ENCODE data around the gene RGS17.

Gene RGS17

GRCh38 chr6:152981989-152982903, 148.8 kb downstream of the RGS17 start (continued):
- TF ChIP-seq ZNF248 (tag by site-specific recombination; IDR thresholded peaks at IDR 0.05): no peak
- 0 out of 2 replicates have a peak, but pooled peaks have one; percentile 82 for TF ChIP-seq HOXD13 (CRISPR knock-in tag; IDR thresholded peaks at IDR 0.05; ENCODE audit: borderline replicate concordance)
- TF ChIP-seq PRDM2 (tag by site-specific recombination; IDR thresholded peaks at IDR 0.05; ENCODE audit: borderline replicate concordance): no peak
- TF ChIP-seq ZNF292 (tag by site-specific recombination; IDR thresholded peaks at IDR 0.05; ENCODE audit: borderline replicate concordance, low read depth): no peak
- no peak for TF ChIP-seq ZBTB17 (tag by site-specific recombination; IDR thresholded peaks at IDR 0.05)
- no peak for TF ChIP-seq ZFP3 (tag by site-specific recombination; IDR thresholded peaks at IDR 0.05; ENCODE audit: low read depth)
- TF ChIP-seq BCL11A (tag by site-specific recombination; IDR thresholded peaks at IDR 0.05; ENCODE audit: low read depth): no peak
- no peak for TF ChIP-seq ZNF701 (tag by site-specific recombination; IDR thresholded peaks at IDR 0.05)
- TF ChIP-seq TRIM28 (IDR thresholded peaks at IDR 0.05; ENCODE audit: borderline replicate concordance, low read length): no peak
- TF ChIP-seq ZNF23 (tag by site-specific recombination; IDR thresholded peaks at IDR 0.05; ENCODE audit: borderline replicate concordance): no peak
- TF ChIP-seq IKZF3 (tag by site-specific recombination; IDR thresholded peaks at IDR 0.05): 0 out of 2 replicates have a peak, but pooled peaks have one; percentile 31
- TF ChIP-seq ZBTB7A (tag by site-specific recombination; IDR thresholded peaks at IDR 0.05; ENCODE audit: low read depth): no peak
- peak; percentile 38; the same call in 1 of the 2 replicates for TF ChIP-seq CTCF (tag by site-specific recombination; IDR thresholded peaks at IDR 0.05)
- no peak for TF ChIP-seq ZNF175 (tag by site-specific recombination; IDR thresholded peaks at IDR 0.05)
- peak; percentile 68; the same call in 1 of the 2 replicates for TF ChIP-seq YY1 (tag by site-specific recombination; IDR thresholded peaks at IDR 0.05)
- TF ChIP-seq ZNF311 (tag by site-specific recombination; IDR thresholded peaks at IDR 0.05; ENCODE audit: borderline replicate concordance): no peak
- no peak for TF ChIP-seq ZSCAN16 (tag by site-specific recombination; IDR thresholded peaks at IDR 0.05)
- TF ChIP-seq ZBTB48 (tag by site-specific recombination; IDR thresholded peaks at IDR 0.05): no peak
- TF ChIP-seq ZNF670 (tag by site-specific recombination; IDR thresholded peaks at IDR 0.05; ENCODE audit: low read depth): no peak
- TF ChIP-seq ZNF623 (tag by site-specific recombination; IDR thresholded peaks at IDR 0.05): no peak
- TF ChIP-seq ZNF76 (tag by site-specific recombination; IDR thresholded peaks at IDR 0.05; ENCODE audit: borderline replicate concordance, low read depth): no peak
- no peak for TF ChIP-seq MZF1 (tag by site-specific recombination; IDR thresholded peaks at IDR 0.05; ENCODE audit: borderline replicate concordance)
- peak; percentile 46 for TF ChIP-seq ZFHX2 (tag by site-specific recombination; conservative IDR thresholded peaks at IDR 0.05)
- no peak for TF ChIP-seq ZNF624 (tag by site-specific recombination; IDR thresholded peaks at IDR 0.05)
- no peak for TF ChIP-seq ZNF184 (tag by site-specific recombination; IDR thresholded peaks at IDR 0.05)
- peak; percentile 31; the same call in 1 of the 2 replicates for TF ChIP-seq REPIN1 (tag by site-specific recombination; IDR thresholded peaks at IDR 0.05; ENCODE audit: low read depth)
- no peak for TF ChIP-seq ZNF121 (tag by site-specific recombination; IDR thresholded peaks at IDR 0.05)
- TF ChIP-seq TSHZ1 (tag by site-specific recombination; IDR thresholded peaks at IDR 0.05; ENCODE audit: borderline replicate concordance): no peak
- TF ChIP-seq SP3 (tag by site-specific recombination; IDR thresholded peaks at IDR 0.05): peak; percentile 34; the same call in 1 of the 2 replicates
